GM18519 (cell line): ENCODE measurements around the gene MPRIP.
"Not testable (repeated sequence)": the region's sequence is repeated elsewhere in the genome, so short reads cannot be mapped to it uniquely, and the experiment has no call there.

Source experiments
- ATAC-seq: cut with Tn5 transposase; IDR thresholded peaks from one replicate; pipeline ENCODE4 v1.9.1; 2021; ENCODE audit warnings: mild to moderate bottlenecking, moderate library complexity; ENCODE audit not compliant: unreplicated experiment, low FRiP score

MPRIP gene

GRCh38 chr17:17011043-17011907 lies 31.0 kb upstream of the MPRIP start:
- not testable (repeated sequence) for ATAC-seq

GRCh38 chr17:17013828-17014747 lies 28.2 kb upstream of the MPRIP start:
- ATAC-seq: not testable (repeated sequence)

- ATAC-seq: not testable (repeated sequence)
Measured at GRCh38 chr17:17014748-17015124, 27.5 kb upstream of the MPRIP start.

- ATAC-seq: no peak
Measured at GRCh38 chr17:17015230-17015629, 27.0 kb upstream of the MPRIP start.

- ATAC-seq: not testable (repeated sequence)
Measured at GRCh38 chr17:17016199-17017197, 25.8 kb upstream of the MPRIP start.

GRCh38 chr17:17017343-17018014 lies 24.8 kb upstream of the MPRIP start:
- ATAC-seq: no peak

- ATAC-seq: no peak
Measured at GRCh38 chr17:17018021-17018441, 24.2 kb upstream of the MPRIP start.

GRCh38 chr17:17018612-17019429 lies 23.4 kb upstream of the MPRIP start:
- no peak for ATAC-seq

- no peak for ATAC-seq
Measured at GRCh38 chr17:17019430-17019762, 22.9 kb upstream of the MPRIP start.

- ATAC-seq: no peak
Measured at GRCh38 chr17:17019891-17020456, 22.3 kb upstream of the MPRIP start.

- ATAC-seq: no peak
Measured at GRCh38 chr17:17020821-17021193, 21.4 kb upstream of the MPRIP start.

- no peak for ATAC-seq
Measured at GRCh38 chr17:17021194-17021863, 20.9 kb upstream of the MPRIP start.

- no peak for ATAC-seq
Measured at GRCh38 chr17:17022011-17022410, 20.2 kb upstream of the MPRIP start.

- no peak for ATAC-seq
Measured at GRCh38 chr17:17022456-17022855, 19.8 kb upstream of the MPRIP start.

- no peak for ATAC-seq
Measured at GRCh38 chr17:17024778-17025300, 17.4 kb upstream of the MPRIP start.

GRCh38 chr17:17025621-17026020 lies 16.6 kb upstream of the MPRIP start:
- ATAC-seq: no peak

GRCh38 chr17:17026163-17026562 lies 16.1 kb upstream of the MPRIP start:
- ATAC-seq: no peak
